ENCODE measurements around the gene ETNK2. TPM values are rescaled to one million over a fixed set of nuclear protein-coding genes. Genes with fewer than 3 reads are reported as not detected.

ETNK2 gene
- total and polyA plus RNA-seq, 2 of the 8 experiments (the other 6 are each of a cell fraction or from before 2014, with no cell fraction given) = 20.1 to 26.7 TPM

DNA sequence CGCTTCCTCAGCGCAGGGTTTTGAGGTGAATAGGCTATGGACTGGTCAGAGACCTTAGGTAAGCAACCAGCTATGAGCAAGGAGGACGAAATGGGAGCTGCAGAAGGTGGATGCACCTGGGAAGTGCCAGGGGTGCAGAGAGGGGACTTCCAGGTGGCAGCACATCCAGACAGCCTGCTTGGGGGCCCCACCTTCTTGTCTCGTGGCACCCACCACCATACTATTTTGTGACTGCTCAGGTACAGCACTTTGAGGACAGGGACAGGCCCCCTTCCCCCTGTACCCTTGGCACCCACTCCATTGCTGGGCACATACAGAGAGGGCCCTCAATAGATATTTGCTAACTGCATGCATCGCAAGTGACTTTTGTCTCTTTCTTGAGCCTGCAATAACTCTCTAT, 45.2 kb upstream of the ETNK2 start:
- Histone ChIP-seq H3K23ac (ENCODE audit: insufficient read length) (no peak overlapping the region), H3K9ac (replicated peaks in 1 of 4; ENCODE audit: extremely low read depth in 1 of 4, low read depth in 3 of 4, low read length in 3 of 4) (no peak overlapping the region), H3K79me1 (ENCODE audit: low read depth, low read length) (peaks cover 5% of the 10 kb centered on the region), H3K4me2 (ENCODE audit: insufficient read depth in 1 of 2, low read depth in 2 of 2, low read length in 2 of 2) (no peak overlapping the region), H2BK15ac (ENCODE audit: low read length) (no peak overlapping the region), H3K27me3 (replicated peaks in 1 of 4; ENCODE audit: control insufficient read depth in 3 of 4, extremely low read depth in 1 of 4, insufficient read depth in 3 of 4, low read length in 3 of 4) (peaks cover 0 to 5% (median 1%) of the 10 kb centered on the region in 4 experiments; a peak in 1 of 7 replicates), H3K56ac (replicated peaks; ENCODE audit: insufficient read length, low read depth, low read length) (no peak overlapping the region), H3K9me3 (ENCODE audit: insufficient read depth in 2 of 2, low read depth in 1 of 2, low read length in 1 of 2) (no peaks in the 10 kb centered on the region), H3K27ac (ENCODE audit: low read depth, low read length) (no peak overlapping the region), H3K18ac (ENCODE audit: extremely low read depth, low read length) (no peak overlapping the region), H2BK20ac (ENCODE audit: low read length) (no peak overlapping the region), H3K4me1 (replicated peaks in 1 of 4; ENCODE audit: control insufficient read depth in 3 of 4, insufficient read depth in 4 of 4, low read length in 3 of 4) (peaks cover 0 to 5% (median 0%) of the 10 kb centered on the region in 4 experiments; a peak in 3 of 7 replicates), H2BK12ac (ENCODE audit: low read depth, low read length) (peak overlapping the region; percentile 39; the same call in 1 of the 2 replicates), H3K4me3 (ENCODE audit: extremely low read depth in 1 of 4, insufficient read depth in 2 of 4, low read depth in 3 of 4, low read length in 4 of 4) (no peak overlapping the region), H3K14ac (ENCODE audit: insufficient read length) (no peak overlapping the region), H2AFZ (ENCODE audit: low read length) (no peak overlapping the region), H4K20me1 (replicated peaks in 1 of 2; ENCODE audit: control insufficient read depth in 1 of 2, insufficient read depth in 2 of 2, low read length in 2 of 2) (peaks cover 0 to 6% of the 10 kb centered on the region in 2 experiments), H3K23me2 (ENCODE audit: low read depth, low read length) (peaks cover 7% of the 10 kb centered on the region), H3K79me2 (ENCODE audit: control insufficient read depth in 1 of 2, insufficient read depth in 2 of 2, low read length in 2 of 2) (no peaks in the 10 kb centered on the region), H4K91ac (replicated peaks; ENCODE audit: insufficient read length, low read length) (no peak overlapping the region), H2AK5ac (ENCODE audit: low read depth, low read length) (0 out of 2 replicates have a peak overlapping the region, but pooled peaks have one; percentile 65), H3K36me3 (ENCODE audit: control insufficient read depth in 2 of 4, insufficient read depth in 4 of 4, low read length in 3 of 4) (no peaks in the 10 kb centered on the region; a peak in 1 of 8 replicates), H4K5ac (ENCODE audit: insufficient read length, low read depth, low read length) (no peak overlapping the region), H2BK5ac (ENCODE audit: low read depth, low read length) (no peak overlapping the region), H4K8ac (ENCODE audit: extremely low read depth, insufficient read depth, low read length) (no peak overlapping the region), H3K4ac (replicated peaks; ENCODE audit: insufficient read length, low read depth, low read length) (no peak overlapping the region), H2BK120ac (replicated peaks; ENCODE audit: low read depth, low read length) (no peak overlapping the region)
- 82% methylated on average over 5 of the region's 5 CpGs; no CpG with 5 or more reads in 1 of the 2 experiments for WGBS, 2 experiments (ENCODE audit: extremely low coverage in 1 of 2, insufficient coverage in 1 of 2, insufficient read length in 1 of 2, insufficient replicate concordance in 2 of 2, low coverage in 1 of 2, low lambda C conversion rate in 2 of 2, missing lambda C conversion rate in 1 of 2)
- DNase-seq (ENCODE audit: low read depth in 1 of 2, low spot score in 2 of 2) (no peak), FAIRE-seq (no peak)
- ChIA-PET CTCF (ENCODE audit: partially characterized antibody) (interaction anchor here (1.1 to 12.6 kb wide), 5 partner anchors 10 to 165 kb away, joined by 3 to 360 read pairs (median 23); partner anchors contain the start of genes ETNK2, GOLT1A, PLEKHA6 and REN), POLR2A (ENCODE audit: partially characterized antibody) (interaction anchor here (0.7 to 3.2 kb wide), 5 partner anchors 9 to 65 kb away, joined by 3 to 11 read pairs (median 3); partner anchors contain the start of gene GOLT1A)
- TF ChIP-seq HDAC2 (IDR thresholded peaks at IDR 0.05; ENCODE audit: borderline replicate concordance in 1 of 2, low read depth in 2 of 2, low read length in 2 of 2) (no peak), CTBP2 (IDR thresholded peaks at IDR 0.05; ENCODE audit: borderline replicate concordance, insufficient read depth, insufficient read length, low read length) (no peak), JUND (IDR thresholded peaks at IDR 0.05; ENCODE audit: low read length) (no peak), KDM5A (IDR thresholded peaks at IDR 0.05; ENCODE audit: low read length) (no peak), SP1 (IDR thresholded peaks at IDR 0.05; ENCODE audit: low read depth, low read length) (no peak), NANOG (IDR thresholded peaks at IDR 0.05; ENCODE audit: insufficient read depth, low read depth, low read length, poor library complexity, severe bottlenecking) (no peak), SIX5 (IDR thresholded peaks at IDR 0.05; ENCODE audit: low read depth, low read length) (no peak), SIN3A (conservative IDR thresholded peaks at IDR 0.05 in 1 of 2, IDR thresholded peaks at IDR 0.05 in 1 of 2; ENCODE audit: low read depth in 1 of 2, low read length in 2 of 2) (no peak)
